Tibial artery (tissue), 4 donors: ENCODE data around the gene CRTC1.

Experiments used
- DNase-seq, 2 donors: peaks; one replicate each; pipeline ENCODE4 v3.0.0-alpha.2; 2019
- H3K27ac ChIP-seq, 2 donors: fragments of 200-600 bp; sonication (generic) in 1 of 2; 1 replicate in 1 of 2; 2 replicates in 1 of 2; pipeline ENCODE4 v1.5.1; 2018 to 2019; ENCODE audit warnings: mild to moderate bottlenecking in 1 of 2
- H3K27me3 ChIP-seq, 2 donors: fragments of 200-600 bp; sonication (generic) in 1 of 2; one replicate each; pipeline versions ENCODE4 v1.5.1 to v1.6.0; 2016 to 2019
- H3K36me3 ChIP-seq, 3 donors: fragments of 200-600 bp; sonication (generic) in 2 of 3; one replicate each; pipeline ENCODE4 v1.5.1; 2016 to 2019; ENCODE audit warnings: mild to moderate bottlenecking in 2 of 3
- H3K4me1 ChIP-seq, 4 donors: fragments of 200-600 bp; sonication (generic) in 2 of 4; 1 replicate in 3 of 4; 2 replicates in 1 of 4; pipeline ENCODE4 v1.5.1; 2016 to 2019
- H3K4me3 ChIP-seq, 2 donors: fragments of 200-600 bp; sonication (generic) in 1 of 2; 1 replicate in 1 of 2; 2 replicates in 1 of 2; pipeline ENCODE4 v1.5.1; 2018 to 2019; ENCODE audit warnings: mild to moderate bottlenecking in 2 of 2
- H3K9me3 ChIP-seq, 3 donors: fragments of 200-600 bp; sonication (generic) in 1 of 3; one replicate each; pipeline ENCODE4 v1.5.1; 2016 to 2019
- intact Hi-C: fragments of 100-400 bp; cut with DNase I; formaldehyde crosslinking; loops from one replicate; pipeline ENCODE4 v1.15.0; 2023; ENCODE audit warnings: low total_unique reads
- TF ChIP-seq, protein P1 (sequence below), 2 experiments: fragments of 200-600 bp in 1 of 2; fragments of 450-650 bp in 1 of 2; IDR thresholded peaks; one replicate each; pipeline ENCODE4 v1.5.1; 2017 to 2019; ENCODE audit warnings: antibody characterized with exemption in 2 of 2, mild to moderate bottlenecking in 1 of 2, moderate library complexity in 1 of 2

Gene CRTC1

DNA sequence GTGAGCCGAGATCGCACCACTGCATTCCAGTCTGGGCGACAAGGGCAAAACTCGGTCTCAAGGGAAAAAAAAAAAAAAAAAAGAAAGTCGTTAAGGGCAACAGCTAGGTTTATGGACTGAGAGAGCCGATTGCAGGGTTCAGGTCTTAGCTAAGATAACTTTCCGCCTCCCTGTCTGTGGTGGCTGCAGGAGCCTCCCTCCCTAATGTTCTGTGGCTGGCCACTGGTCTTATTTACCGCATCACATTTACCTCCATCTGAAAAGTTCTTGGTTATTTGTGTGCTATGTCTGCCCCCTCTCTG, 722 bp upstream of the CRTC1 start:
- H3K9me3 ChIP-seq = no peaks in the 10 kb centered on the region
- no peaks in the 10 kb centered on the region for H3K27me3 ChIP-seq
- intact Hi-C loops = no loop called here
- H3K4me3 ChIP-seq = peak overlapping the region; percentile 58 to 63
- H3K36me3 ChIP-seq = no peaks in the 10 kb centered on the region
- DNase-seq = no peak
- peaks cover 0 to 43% (median 28%) of the 10 kb centered on the region in 4 donors for H3K4me1 ChIP-seq
- peak overlapping the region; percentile 71 to 72 for H3K27ac ChIP-seq
- TF ChIP-seq, protein P1, sequence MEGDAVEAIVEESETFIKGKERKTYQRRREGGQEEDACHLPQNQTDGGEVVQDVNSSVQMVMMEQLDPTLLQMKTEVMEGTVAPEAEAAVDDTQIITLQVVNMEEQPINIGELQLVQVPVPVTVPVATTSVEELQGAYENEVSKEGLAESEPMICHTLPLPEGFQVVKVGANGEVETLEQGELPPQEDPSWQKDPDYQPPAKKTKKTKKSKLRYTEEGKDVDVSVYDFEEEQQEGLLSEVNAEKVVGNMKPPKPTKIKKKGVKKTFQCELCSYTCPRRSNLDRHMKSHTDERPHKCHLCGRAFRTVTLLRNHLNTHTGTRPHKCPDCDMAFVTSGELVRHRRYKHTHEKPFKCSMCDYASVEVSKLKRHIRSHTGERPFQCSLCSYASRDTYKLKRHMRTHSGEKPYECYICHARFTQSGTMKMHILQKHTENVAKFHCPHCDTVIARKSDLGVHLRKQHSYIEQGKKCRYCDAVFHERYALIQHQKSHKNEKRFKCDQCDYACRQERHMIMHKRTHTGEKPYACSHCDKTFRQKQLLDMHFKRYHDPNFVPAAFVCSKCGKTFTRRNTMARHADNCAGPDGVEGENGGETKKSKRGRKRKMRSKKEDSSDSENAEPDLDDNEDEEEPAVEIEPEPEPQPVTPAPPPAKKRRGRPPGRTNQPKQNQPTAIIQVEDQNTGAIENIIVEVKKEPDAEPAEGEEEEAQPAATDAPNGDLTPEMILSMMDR (IDR thresholded peaks at IDR 0.05) = no peak

DNA sequence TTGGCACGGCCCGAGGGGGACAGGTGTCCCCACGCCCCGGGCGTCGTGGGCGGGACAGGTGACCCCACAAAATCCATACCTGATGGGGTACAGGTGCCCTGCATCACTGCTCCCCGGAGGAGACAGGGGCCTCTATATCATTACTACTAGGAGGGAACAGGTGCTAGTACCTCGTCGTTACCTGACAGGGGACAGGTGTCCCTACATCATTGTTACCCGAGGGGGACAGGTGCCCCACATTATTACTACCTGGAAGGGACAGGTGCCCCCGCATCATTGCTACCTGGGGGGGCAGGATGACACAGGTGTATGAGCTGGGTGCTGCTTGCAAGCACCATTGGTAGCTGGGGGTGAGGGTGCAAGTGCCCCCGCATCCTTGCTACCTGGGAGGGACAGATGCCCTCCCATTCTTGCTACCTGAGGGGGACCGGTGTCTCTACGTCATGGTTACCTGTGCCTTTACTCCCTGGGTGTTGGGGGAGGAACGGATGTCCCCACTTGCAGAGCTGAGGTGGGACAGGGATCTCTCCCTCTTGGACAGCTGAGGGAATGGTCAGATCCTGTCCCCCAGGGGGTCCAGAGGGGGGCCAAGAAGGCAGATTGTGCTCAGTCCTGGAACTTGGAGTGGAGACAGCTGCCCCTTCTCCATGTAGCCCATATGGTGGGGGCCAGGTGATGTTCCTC, 620 bp downstream of the CRTC1 start:
- peak overlapping the region; percentile 63 to 72 for H3K27ac ChIP-seq

DNA sequence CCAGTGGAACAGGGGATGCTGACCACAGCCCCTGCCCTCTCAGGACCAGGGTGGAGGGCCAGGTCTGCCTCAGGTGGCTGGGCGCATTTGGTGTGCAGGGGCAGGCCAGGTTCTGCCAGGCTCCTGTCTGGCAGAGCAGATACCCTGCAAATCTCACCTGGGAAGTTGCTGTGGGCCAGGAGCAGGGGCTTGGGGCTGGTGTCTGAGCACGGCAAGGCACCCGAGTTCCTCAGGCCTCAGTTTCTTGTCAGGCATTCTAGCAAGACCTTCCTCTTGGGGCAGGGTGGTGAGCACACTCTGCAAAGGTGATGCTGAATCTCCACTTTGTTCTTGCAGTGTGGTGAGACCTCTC, 1.1 kb downstream of the CRTC1 start:
- peak overlapping the region; percentile 63 to 72 for H3K27ac ChIP-seq
- no peaks in the 10 kb centered on the region for H3K9me3 ChIP-seq
- H3K4me3 ChIP-seq = peak overlapping the region in 1 of 2 donors; percentile 63
- no peaks in the 10 kb centered on the region for H3K27me3 ChIP-seq
- intact Hi-C loops = no loop called here
- H3K36me3 ChIP-seq = no peaks in the 10 kb centered on the region
- TF ChIP-seq, protein P1 (IDR thresholded peaks at IDR 0.05) = no peak
- DNase-seq = no peak
- H3K4me1 ChIP-seq = peaks cover 0 to 33% (median 19%) of the 10 kb centered on the region in 4 donors

More for the DNA sequence above, 620 bp downstream of the CRTC1 start:
- no peak for DNase-seq
- Histone ChIP-seq H3K4me3 (peak overlapping the region; percentile 58 to 63), H3K27me3 (no peaks in the 10 kb centered on the region), H3K4me1 (peaks cover 0 to 33% (median 19%) of the 10 kb centered on the region in 4 donors), H3K36me3 (no peaks in the 10 kb centered on the region), H3K9me3 (no peaks in the 10 kb centered on the region)
- intact Hi-C loops = no loop called here
- TF ChIP-seq, protein P1 (IDR thresholded peaks at IDR 0.05) = no peak

DNA sequence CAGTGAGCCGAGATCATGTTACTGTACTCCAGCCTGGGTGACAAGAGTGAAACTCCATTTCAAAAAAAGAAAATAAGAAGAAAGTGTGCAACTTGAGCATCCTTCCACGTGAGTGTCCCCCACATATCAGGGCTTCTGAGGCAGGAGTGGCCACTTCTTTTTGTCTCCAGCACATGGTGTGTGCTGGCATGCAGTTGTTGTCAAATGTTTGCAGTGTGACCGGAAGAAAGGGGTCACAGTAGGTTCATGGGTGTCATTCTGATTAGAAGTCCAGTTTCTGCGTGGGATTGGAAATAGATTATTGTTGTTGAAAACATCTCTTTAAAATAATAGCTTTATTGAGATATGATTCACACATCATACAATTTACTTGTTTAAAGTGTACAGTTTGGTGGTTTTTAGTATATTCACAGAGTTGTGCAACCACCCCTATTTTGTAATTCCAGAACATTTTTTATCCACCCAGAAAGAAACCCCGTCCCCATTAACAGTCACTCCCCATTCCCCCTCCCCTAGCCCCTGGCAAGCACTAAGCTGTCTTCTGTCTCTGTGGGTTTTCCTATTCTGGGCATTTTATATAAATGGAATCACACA, 2.2 kb downstream of the CRTC1 start:
- Histone ChIP-seq H3K9me3 (no peaks in the 10 kb centered on the region), H3K4me3 (no peak overlapping the region), H3K36me3 (no peaks in the 10 kb centered on the region), H3K4me1 (peaks cover 0 to 33% (median 19%) of the 10 kb centered on the region in 4 donors), H3K27me3 (no peaks in the 10 kb centered on the region), H3K27ac (no peak overlapping the region)
- TF ChIP-seq, protein P1 (IDR thresholded peaks at IDR 0.05) = no peak
- no peak for DNase-seq
- intact Hi-C loops = loop anchor here (5.0 kb wide), 1 partner anchor 147 kb away; the partner anchor contains the start of gene UPF1

DNA sequence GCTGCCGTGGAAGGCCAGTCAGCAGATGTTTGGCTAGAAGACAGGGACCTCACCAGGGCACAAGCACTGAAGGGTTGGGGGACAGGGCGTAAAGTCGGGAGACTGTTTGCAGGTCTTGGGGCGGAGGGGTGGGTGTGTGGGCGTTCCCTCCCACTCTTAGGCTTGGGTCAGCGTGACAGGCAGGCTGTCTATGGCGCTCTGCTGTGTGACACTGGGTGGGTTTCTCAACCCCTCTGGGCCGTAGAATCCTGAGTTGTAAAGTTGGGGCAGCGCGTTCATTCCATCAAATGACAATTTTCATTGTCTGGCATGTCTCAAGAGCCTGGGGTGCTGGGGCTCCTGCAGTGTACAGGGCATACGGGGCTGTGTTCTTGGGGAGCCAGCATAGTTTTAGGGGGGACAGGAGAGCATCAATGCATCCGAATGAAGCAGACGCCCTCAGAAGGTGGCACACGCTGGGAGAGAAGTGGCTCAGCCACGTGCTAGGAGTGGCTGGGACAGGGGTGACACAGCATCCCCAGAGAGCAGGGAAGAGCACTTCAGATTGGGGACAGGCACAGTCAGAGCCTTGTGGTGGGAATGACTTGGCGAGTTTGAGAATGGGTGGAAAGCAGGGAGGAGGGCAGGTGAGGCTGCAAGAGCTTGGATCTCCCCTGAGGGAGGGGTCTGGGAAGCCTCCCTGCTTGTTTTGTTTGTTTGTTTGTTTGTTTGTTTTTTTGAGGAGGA, 4.4 kb downstream of the CRTC1 start:
- Histone ChIP-seq H3K27me3 (no peaks in the 10 kb centered on the region), H3K4me1 (peaks cover 0 to 26% (median 14%) of the 10 kb centered on the region in 4 donors), H3K27ac (no peak overlapping the region), H3K4me3 (no peak overlapping the region), H3K36me3 (no peaks in the 10 kb centered on the region), H3K9me3 (no peaks in the 10 kb centered on the region)
- intact Hi-C loops = loop anchor here (5.0 kb wide), 1 partner anchor 144 kb away; the partner anchor contains the start of gene UPF1
- TF ChIP-seq, protein P1 (IDR thresholded peaks at IDR 0.05) = no peak
- no peak for DNase-seq
